SK-N-SH (cell line): ENCODE measurements around the gene DOK7. TPM values are rescaled to one million over a fixed set of nuclear protein-coding genes. Genes with fewer than 3 reads are reported as not detected.

ENCODE experiments used
- CTCF ChIA-PET: fragments of 300-600, 350-600 bp; formaldehyde crosslinking; extraction: SDS; loops from one replicate; lab custom pipeline; 2021; lab: Yijun Ruan, JAX
- POLR2A ChIA-PET: fragments of 350-600 bp; sonication (Branson Sonifier 250); formaldehyde crosslinking; extraction: SDS; loops from one replicate; lab custom pipeline; 2020; ENCODE audit warnings: antibody characterized with exemption, inconsistent platforms; lab: Yijun Ruan, JAX
- DNase-seq: peaks from one replicate; pipeline ENCODE4 v3.0.0; 2012
- H2AFZ ChIP-seq: fragments of 200-600 bp; sonication (generic); 2 replicates; pipeline ENCODE4 v1.8.1; 2016; ENCODE audit warnings: antibody characterized with exemption, mild to moderate bottlenecking, low read depth
- H3F3A ChIP-seq: fragments of 200-600 bp; sonication (generic); replicated peaks from 2 replicates; pipeline ENCODE3; 2016; ENCODE audit warnings: antibody characterized with exemption, mild to moderate bottlenecking; ENCODE audit not compliant: insufficient read depth
- H3K27ac ChIP-seq, 2 experiments: fragments of 200-500 bp in 1 of 2; fragments of 200-600 bp in 1 of 2; sonication (Bioruptor generic) in 1 of 2; sonication (generic), shearing (Covaris generic) in 1 of 2; 2 replicates each; pipeline versions ENCODE4 v1.5.1 to v1.6.1; 2014 to 2016; ENCODE audit warnings: low read depth in 2 of 2, inconsistent platforms in 1 of 2, low read length in 1 of 2, mild to moderate bottlenecking in 1 of 2, mixed read lengths in 1 of 2
- H3K27me3 ChIP-seq: fragments of 200-600 bp; sonication (generic), shearing (Covaris generic); 2 replicates; pipeline ENCODE4 v1.6.1; 2016; ENCODE audit warnings: mixed run types; ENCODE audit not compliant: insufficient read depth
- H3K36me3 ChIP-seq, 2 experiments: fragments of 200-500 bp in 1 of 2; fragments of 200-600 bp in 1 of 2; sonication (Bioruptor generic) in 1 of 2; sonication (generic) in 1 of 2; replicated peaks in 1 of 2; 2 replicates each; pipeline versions ENCODE3 to v1.5.1; 2014 to 2016; ENCODE audit warnings: low read length in 1 of 2, mild to moderate bottlenecking in 1 of 2; ENCODE audit not compliant: insufficient read depth in 2 of 2, control insufficient read depth in 1 of 2
- H3K4me1 ChIP-seq, 2 experiments: fragments of 200-500 bp in 1 of 2; fragments of 200-600 bp in 1 of 2; sonication (Bioruptor generic) in 1 of 2; sonication (generic), shearing (Covaris generic) in 1 of 2; 2 replicates each; pipeline versions ENCODE4 v1.5.1 to v1.6.1; 2014 to 2016; ENCODE audit warnings: low read depth in 1 of 2, low read length in 1 of 2, mixed run types in 1 of 2; ENCODE audit not compliant: insufficient read depth in 2 of 2, control insufficient read depth in 1 of 2
- H3K4me2 ChIP-seq: fragments of 200-600 bp; sonication (generic), shearing (Covaris generic); 2 replicates; pipeline ENCODE4 v1.6.1; 2017; ENCODE audit warnings: mixed run types
- H3K4me3 ChIP-seq, 2 experiments: fragments of 200-500 bp in 1 of 2; fragments of 200-600 bp in 1 of 2; sonication (Bioruptor generic) in 1 of 2; sonication (generic), shearing (Covaris generic) in 1 of 2; 2 replicates each; pipeline versions ENCODE4 v1.5.1 to v1.8.1; 2014 to 2016; ENCODE audit warnings: low read depth in 2 of 2, inconsistent platforms in 1 of 2, low read length in 1 of 2, mild to moderate bottlenecking in 1 of 2, mixed read lengths in 1 of 2, moderate library complexity in 1 of 2
- H3K79me2 ChIP-seq: fragments of 200-600 bp; sonication (generic); 2 replicates; pipeline ENCODE4 v1.8.1; 2017; ENCODE audit warnings: mild to moderate bottlenecking; ENCODE audit not compliant: insufficient read depth
- H3K9ac ChIP-seq: fragments of 200-600 bp; sonication (generic); 2 replicates; pipeline ENCODE4 v1.6.1; 2017; ENCODE audit warnings: mixed run types
- H3K9me2 ChIP-seq: fragments of 200-600 bp; sonication (generic); 2 replicates; pipeline ENCODE4 v1.6.1; 2017; ENCODE audit warnings: mixed run types
- H3K9me3 ChIP-seq: fragments of 200-600 bp; sonication (generic); 2 replicates; pipeline ENCODE4 v1.6.1; 2017; ENCODE audit warnings: mixed run types, mild to moderate bottlenecking, moderate library complexity
- H4K20me1 ChIP-seq: fragments of 200-600 bp; sonication (generic); 2 replicates; pipeline ENCODE4 v1.6.1; 2017; ENCODE audit warnings: mild to moderate bottlenecking, mixed run types; ENCODE audit not compliant: insufficient read depth
- FOSL2 ChIP-seq: IDR thresholded peaks from 2 replicates; pipeline ENCODE4 v1.4.0; 2012; ENCODE audit warnings: low read depth, mild to moderate bottlenecking, moderate library complexity, borderline replicate concordance
- FOXM1 ChIP-seq: IDR thresholded peaks from 2 replicates; pipeline ENCODE4 v1.4.0; 2012; ENCODE audit warnings: low read depth, mild to moderate bottlenecking
- GABPA ChIP-seq: IDR thresholded peaks from 2 replicates; pipeline ENCODE4 v1.4.0; 2012; ENCODE audit warnings: low read depth, mild to moderate bottlenecking
- MEF2A ChIP-seq: IDR thresholded peaks from 2 replicates; pipeline ENCODE4 v1.4.0; 2012; ENCODE audit warnings: low read depth, borderline replicate concordance
- MXI1 ChIP-seq: IDR thresholded peaks from 2 replicates; pipeline ENCODE4 v1.6.1; 2012; ENCODE audit warnings: mild to moderate bottlenecking, low read depth, low read length, improper control_type of control experiment
- POLR2AphosphoS5 ChIP-seq: IDR thresholded peaks from 2 replicates; pipeline ENCODE4 v1.6.1; 2012; ENCODE audit warnings: low read depth, low read length
- TCF12 ChIP-seq: IDR thresholded peaks from 2 replicates; pipeline ENCODE4 v1.4.0; 2012
- WGBS: methylation state at CpG from one replicate; pipeline ENCODE4 v1.1.6; 2017; ENCODE audit warnings: low lambda C conversion rate; 5-methylcytosine and 5-hydroxymethylcytosine counted together
- polyA plus RNA-seq, 3 experiments: library from polyadenylated mRNA; depleted of rRNA; stranded (reverse); fragments of >200 nt; gene quantifications; 2 replicates each; pipeline ENCODE4 v1.2.3, GENCODE V29; 2012
- TF ChIP-seq, protein P1 (sequence below): IDR thresholded peaks from 2 replicates; pipeline ENCODE4 v1.6.1; 2012; ENCODE audit warnings: mild to moderate bottlenecking, low read depth, low read length, moderate library complexity
- TF ChIP-seq, protein P2 (sequence below): fragments of 150-350 bp; IDR thresholded peaks from 2 replicates; pipeline ENCODE4 v1.6.1; 2017; ENCODE audit warnings: antibody characterized with exemption, low read length, low read depth, borderline replicate concordance
- TF ChIP-seq, protein P3 (sequence below): fragments of 150-350 bp; IDR thresholded peaks from 2 replicates; pipeline ENCODE4 v1.6.1; 2016; ENCODE audit warnings: mild to moderate bottlenecking, low read depth, low read length

The DOK7 gene
- polyA plus RNA-seq, 1 of the 3 experiments (the other 2 are of a cell fraction) = not detected

DNA sequence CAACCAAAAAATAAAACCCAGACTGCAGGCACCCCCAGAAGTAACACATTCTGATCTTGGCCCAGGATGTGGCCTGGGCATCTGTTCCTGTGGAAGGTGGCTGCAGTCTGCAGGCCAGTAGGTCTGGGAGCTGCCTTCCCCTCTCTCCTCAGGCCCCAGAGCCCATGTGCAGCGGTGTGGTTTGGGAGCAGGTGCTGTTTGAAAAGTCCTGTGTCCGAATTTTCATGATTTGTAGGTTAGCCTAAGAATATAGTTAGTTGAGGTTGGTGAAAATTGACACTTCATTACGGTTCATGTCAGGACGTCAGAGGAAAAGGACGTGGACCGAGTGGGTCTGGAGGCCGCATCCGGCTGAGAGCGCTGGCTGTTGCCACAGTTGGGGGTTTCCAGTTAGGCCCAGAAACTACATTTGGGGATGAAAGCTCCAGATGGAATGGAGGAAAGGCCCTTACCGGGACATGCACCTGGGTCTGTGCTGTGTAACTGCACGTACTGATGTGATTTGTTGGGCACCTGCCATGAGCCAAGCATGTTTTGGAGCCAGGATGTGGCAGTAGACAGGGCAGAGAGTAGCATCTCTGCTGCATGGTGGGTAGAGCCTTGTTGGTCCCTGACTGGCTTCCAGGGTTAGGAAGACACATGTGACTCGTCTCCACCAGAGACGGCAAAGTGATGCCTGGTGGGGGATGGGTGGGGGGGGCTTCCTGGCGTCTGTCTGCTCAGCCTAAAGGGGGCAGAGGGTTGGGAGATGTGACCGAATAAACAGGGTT, 43.1 kb upstream of the DOK7 start (continued):
- TF ChIP-seq, protein P1, sequence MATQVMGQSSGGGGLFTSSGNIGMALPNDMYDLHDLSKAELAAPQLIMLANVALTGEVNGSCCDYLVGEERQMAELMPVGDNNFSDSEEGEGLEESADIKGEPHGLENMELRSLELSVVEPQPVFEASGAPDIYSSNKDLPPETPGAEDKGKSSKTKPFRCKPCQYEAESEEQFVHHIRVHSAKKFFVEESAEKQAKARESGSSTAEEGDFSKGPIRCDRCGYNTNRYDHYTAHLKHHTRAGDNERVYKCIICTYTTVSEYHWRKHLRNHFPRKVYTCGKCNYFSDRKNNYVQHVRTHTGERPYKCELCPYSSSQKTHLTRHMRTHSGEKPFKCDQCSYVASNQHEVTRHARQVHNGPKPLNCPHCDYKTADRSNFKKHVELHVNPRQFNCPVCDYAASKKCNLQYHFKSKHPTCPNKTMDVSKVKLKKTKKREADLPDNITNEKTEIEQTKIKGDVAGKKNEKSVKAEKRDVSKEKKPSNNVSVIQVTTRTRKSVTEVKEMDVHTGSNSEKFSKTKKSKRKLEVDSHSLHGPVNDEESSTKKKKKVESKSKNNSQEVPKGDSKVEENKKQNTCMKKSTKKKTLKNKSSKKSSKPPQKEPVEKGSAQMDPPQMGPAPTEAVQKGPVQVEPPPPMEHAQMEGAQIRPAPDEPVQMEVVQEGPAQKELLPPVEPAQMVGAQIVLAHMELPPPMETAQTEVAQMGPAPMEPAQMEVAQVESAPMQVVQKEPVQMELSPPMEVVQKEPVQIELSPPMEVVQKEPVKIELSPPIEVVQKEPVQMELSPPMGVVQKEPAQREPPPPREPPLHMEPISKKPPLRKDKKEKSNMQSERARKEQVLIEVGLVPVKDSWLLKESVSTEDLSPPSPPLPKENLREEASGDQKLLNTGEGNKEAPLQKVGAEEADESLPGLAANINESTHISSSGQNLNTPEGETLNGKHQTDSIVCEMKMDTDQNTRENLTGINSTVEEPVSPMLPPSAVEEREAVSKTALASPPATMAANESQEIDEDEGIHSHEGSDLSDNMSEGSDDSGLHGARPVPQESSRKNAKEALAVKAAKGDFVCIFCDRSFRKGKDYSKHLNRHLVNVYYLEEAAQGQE = no peak
- TF ChIP-seq FOXM1 = no peak
- no peak for TF ChIP-seq POLR2AphosphoS5
- no peak for TF ChIP-seq MEF2A
- no peak for TF ChIP-seq FOSL2
- TF ChIP-seq, protein P2, sequence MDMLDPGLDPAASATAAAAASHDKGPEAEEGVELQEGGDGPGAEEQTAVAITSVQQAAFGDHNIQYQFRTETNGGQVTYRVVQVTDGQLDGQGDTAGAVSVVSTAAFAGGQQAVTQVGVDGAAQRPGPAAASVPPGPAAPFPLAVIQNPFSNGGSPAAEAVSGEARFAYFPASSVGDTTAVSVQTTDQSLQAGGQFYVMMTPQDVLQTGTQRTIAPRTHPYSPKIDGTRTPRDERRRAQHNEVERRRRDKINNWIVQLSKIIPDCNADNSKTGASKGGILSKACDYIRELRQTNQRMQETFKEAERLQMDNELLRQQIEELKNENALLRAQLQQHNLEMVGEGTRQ = no peak
- no peak for TF ChIP-seq TCF12

DNA sequence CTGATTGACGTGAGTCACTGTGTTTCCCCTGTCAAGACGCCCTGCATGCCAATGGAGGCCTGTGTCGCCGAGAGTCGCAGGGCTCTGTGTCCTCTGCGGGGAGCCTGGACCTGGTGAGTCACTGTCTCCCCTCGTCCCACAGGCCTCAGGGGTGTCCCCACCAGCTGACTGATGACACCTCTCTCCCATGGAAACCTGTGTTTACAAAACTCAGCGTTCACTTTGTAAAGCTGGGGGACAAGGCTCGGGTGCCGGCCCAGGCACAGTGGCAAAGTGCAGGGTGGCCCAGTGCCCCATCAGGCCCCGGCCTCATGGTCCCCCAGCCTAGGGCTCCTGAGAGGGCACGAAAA, 42.5 kb upstream of the DOK7 start:
- Histone ChIP-seq H3K4me2 (no peak overlapping the region), H3K4me1 (peaks cover 0 to 2% of the 10 kb centered on the region in 2 experiments; a peak in 1 of 4 replicates), H3K36me3 (peaks cover 2 to 35% of the 10 kb centered on the region in 2 experiments), H3K9ac (no peak overlapping the region), H3K9me3 (no peaks in the 10 kb centered on the region), H2AFZ (no peak overlapping the region), H3K27me3 (no peaks in the 10 kb centered on the region), H3K4me3 (no peak overlapping the region), H3K27ac (no peak overlapping the region), H3K79me2 (no peaks in the 10 kb centered on the region), H3F3A (no peaks in the 10 kb centered on the region), H3K9me2 (no peaks in the 10 kb centered on the region), H4K20me1 (no peaks in the 10 kb centered on the region)
- no peak for DNase-seq
- TF ChIP-seq, protein P3, sequence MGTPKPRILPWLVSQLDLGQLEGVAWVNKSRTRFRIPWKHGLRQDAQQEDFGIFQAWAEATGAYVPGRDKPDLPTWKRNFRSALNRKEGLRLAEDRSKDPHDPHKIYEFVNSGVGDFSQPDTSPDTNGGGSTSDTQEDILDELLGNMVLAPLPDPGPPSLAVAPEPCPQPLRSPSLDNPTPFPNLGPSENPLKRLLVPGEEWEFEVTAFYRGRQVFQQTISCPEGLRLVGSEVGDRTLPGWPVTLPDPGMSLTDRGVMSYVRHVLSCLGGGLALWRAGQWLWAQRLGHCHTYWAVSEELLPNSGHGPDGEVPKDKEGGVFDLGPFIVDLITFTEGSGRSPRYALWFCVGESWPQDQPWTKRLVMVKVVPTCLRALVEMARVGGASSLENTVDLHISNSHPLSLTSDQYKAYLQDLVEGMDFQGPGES = no peak
- no peak for TF ChIP-seq MXI1
- no peak for TF ChIP-seq GABPA
- 86% methylated on average over 9 of the region's 12 CpGs for WGBS
- ChIA-PET POLR2A (no interaction called here), CTCF (interaction anchor here (0.7 to 2.1 kb wide), 2 partner anchors 23 to 372 kb away, joined by 3 to 8 read pairs; no protein-coding TSS in a partner anchor)
